ENCODE results near the gene LRRFIP2.

LRRFIP2 gene

DNA sequence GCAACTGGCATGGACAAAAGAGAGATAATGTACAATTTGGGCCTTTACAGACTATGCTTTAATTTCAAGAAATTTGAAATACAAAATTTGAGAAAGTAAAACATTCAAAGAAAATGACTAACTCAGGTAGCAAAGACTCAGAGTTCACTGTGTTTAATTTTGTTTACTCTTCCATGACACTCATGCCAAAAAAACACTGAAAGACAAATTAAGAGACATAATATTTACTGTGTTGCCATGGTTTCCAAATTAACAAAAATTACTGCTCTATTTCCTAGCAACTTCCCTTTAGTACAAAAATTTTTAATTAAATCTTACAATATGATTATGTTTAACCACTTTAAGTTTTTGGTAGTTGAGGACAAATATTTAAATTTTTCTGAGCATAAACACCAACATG lies 29.6 kb downstream of the LRRFIP2 start:
- Histone ChIP-seq H3K4me2 (no peak overlapping the region), H3K27ac (no peak overlapping the region), H3K4me3 (IDR thresholded peaks at IDR 0.05; ENCODE audit: insufficient read depth, low read depth, low read length) (no peak overlapping the region), H3K9ac (no peak overlapping the region), H4K20me1 (ENCODE audit: insufficient read depth) (no peaks in the 10 kb centered on the region), H3K27me3 (ENCODE audit: insufficient read depth, low read depth) (no peaks in the 10 kb centered on the region), H3K79me2 (ENCODE audit: insufficient read depth, low read depth) (no peaks in the 10 kb centered on the region), H2AFZ (ENCODE audit: low read depth) (no peak overlapping the region), H3K4me1 (ENCODE audit: low read depth, poor library complexity, severe bottlenecking) (peaks cover 25% of the 10 kb centered on the region), H3K36me3 (ENCODE audit: insufficient read depth) (no peaks in the 10 kb centered on the region)
- TF ChIP-seq, protein P1, sequence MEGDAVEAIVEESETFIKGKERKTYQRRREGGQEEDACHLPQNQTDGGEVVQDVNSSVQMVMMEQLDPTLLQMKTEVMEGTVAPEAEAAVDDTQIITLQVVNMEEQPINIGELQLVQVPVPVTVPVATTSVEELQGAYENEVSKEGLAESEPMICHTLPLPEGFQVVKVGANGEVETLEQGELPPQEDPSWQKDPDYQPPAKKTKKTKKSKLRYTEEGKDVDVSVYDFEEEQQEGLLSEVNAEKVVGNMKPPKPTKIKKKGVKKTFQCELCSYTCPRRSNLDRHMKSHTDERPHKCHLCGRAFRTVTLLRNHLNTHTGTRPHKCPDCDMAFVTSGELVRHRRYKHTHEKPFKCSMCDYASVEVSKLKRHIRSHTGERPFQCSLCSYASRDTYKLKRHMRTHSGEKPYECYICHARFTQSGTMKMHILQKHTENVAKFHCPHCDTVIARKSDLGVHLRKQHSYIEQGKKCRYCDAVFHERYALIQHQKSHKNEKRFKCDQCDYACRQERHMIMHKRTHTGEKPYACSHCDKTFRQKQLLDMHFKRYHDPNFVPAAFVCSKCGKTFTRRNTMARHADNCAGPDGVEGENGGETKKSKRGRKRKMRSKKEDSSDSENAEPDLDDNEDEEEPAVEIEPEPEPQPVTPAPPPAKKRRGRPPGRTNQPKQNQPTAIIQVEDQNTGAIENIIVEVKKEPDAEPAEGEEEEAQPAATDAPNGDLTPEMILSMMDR (conservative IDR thresholded peaks at IDR 0.05; ENCODE audit: low read depth, low read length): no peak

- peaks cover 21% of the 10 kb centered on the region for H3K4me1 ChIP-seq (ENCODE audit: low read depth, poor library complexity, severe bottlenecking)
- TF ChIP-seq, protein P1 (conservative IDR thresholded peaks at IDR 0.05; ENCODE audit: low read depth, low read length): no peak
- H3K27ac ChIP-seq: no peak overlapping the region
- H3K4me2 ChIP-seq: no peak overlapping the region
- no peaks in the 10 kb centered on the region for H3K36me3 ChIP-seq (ENCODE audit: insufficient read depth)
- no peak overlapping the region for H3K4me3 ChIP-seq (IDR thresholded peaks at IDR 0.05; ENCODE audit: insufficient read depth, low read depth, low read length)
- no peak overlapping the region for H2AFZ ChIP-seq (ENCODE audit: low read depth)
- H3K27me3 ChIP-seq (ENCODE audit: insufficient read depth, low read depth): no peaks in the 10 kb centered on the region
- no peaks in the 10 kb centered on the region for H3K79me2 ChIP-seq (ENCODE audit: insufficient read depth, low read depth)
- no peaks in the 10 kb centered on the region for H4K20me1 ChIP-seq (ENCODE audit: insufficient read depth)
- H3K9ac ChIP-seq: no peak overlapping the region
These were observed 30.6 kb downstream of the LRRFIP2 start for GRCh38 chr3:37143821-37144220.

DNA sequence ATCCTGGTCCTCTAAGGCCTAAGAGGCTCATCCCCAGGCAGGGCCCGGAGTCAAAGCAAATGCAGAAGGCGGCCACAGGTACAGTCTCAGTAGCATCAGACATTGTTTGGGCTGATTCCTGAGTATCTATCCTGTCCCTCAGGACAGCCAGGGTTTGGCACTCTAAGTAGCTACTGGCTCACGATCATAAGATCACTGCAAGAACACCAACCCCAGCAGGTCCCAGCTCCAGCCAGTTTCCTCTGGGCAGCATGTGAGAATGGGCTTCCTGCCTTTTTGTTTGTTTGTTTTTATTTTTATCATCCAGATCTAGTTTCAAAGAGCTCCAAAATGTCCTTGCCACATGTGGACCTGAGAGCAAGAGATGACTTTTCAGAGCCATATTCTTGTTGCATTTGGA lies 32.7 kb downstream of the LRRFIP2 start:
- TF ChIP-seq, protein P1 (conservative IDR thresholded peaks at IDR 0.05; ENCODE audit: low read depth, low read length): no peak
- Histone ChIP-seq H2AFZ (ENCODE audit: low read depth) (no peak overlapping the region), H3K79me2 (ENCODE audit: insufficient read depth, low read depth) (no peaks in the 10 kb centered on the region), H3K36me3 (ENCODE audit: insufficient read depth) (no peaks in the 10 kb centered on the region), H3K4me3 (IDR thresholded peaks at IDR 0.05; ENCODE audit: insufficient read depth, low read depth, low read length) (no peak overlapping the region), H3K4me2 (no peak overlapping the region), H3K27me3 (ENCODE audit: insufficient read depth, low read depth) (no peaks in the 10 kb centered on the region), H4K20me1 (ENCODE audit: insufficient read depth) (no peaks in the 10 kb centered on the region), H3K9ac (no peak overlapping the region), H3K4me1 (ENCODE audit: low read depth, poor library complexity, severe bottlenecking) (no peaks in the 10 kb centered on the region), H3K27ac (no peak overlapping the region)

DNA sequence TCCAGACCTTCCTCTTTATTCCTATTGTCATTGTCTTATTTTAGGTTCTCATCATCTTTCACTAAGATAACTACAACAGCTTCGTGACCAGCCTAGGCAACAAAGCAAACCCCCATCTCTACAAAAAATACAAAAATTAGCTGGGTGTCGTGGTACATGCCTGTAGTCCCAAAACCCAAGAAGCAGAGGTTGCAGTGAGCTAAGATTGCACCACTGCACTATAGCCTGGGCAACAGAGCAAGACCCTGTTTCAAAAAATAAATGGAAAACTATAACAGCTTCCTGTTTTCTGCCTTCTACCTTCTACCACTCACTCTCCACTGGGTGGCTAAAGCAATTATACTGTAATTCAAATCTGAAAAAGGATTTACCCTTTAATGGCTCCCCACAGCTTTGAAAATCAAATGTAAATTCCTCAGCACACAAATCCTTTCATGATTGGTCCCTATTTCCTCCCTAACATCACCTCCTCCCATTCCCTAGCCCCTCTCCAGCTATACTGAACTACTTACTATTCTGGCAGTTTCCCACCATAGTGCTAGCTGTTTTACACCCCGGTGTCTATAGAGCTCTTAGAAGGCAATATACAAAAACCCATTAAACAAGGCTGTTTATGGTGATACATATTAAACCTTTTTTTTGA lies 33.4 kb downstream of the LRRFIP2 start:
- no peak overlapping the region for H2AFZ ChIP-seq (ENCODE audit: low read depth)
- no peak overlapping the region for H3K4me2 ChIP-seq
- no peak overlapping the region for H3K27ac ChIP-seq
- H3K4me3 ChIP-seq (IDR thresholded peaks at IDR 0.05; ENCODE audit: insufficient read depth, low read depth, low read length): no peak overlapping the region
- H3K9ac ChIP-seq: no peak overlapping the region
- peaks cover 6% of the 10 kb centered on the region for H3K4me1 ChIP-seq (ENCODE audit: low read depth, poor library complexity, severe bottlenecking)
- H3K79me2 ChIP-seq (ENCODE audit: insufficient read depth, low read depth): no peaks in the 10 kb centered on the region
- H3K36me3 ChIP-seq (ENCODE audit: insufficient read depth): no peaks in the 10 kb centered on the region
- H3K27me3 ChIP-seq (ENCODE audit: insufficient read depth, low read depth): no peaks in the 10 kb centered on the region
- TF ChIP-seq, protein P1 (conservative IDR thresholded peaks at IDR 0.05; ENCODE audit: low read depth, low read length): no peak
- H4K20me1 ChIP-seq (ENCODE audit: insufficient read depth): no peaks in the 10 kb centered on the region

Data from KMS-11 (cell line).